OCI-LY1 (cell line): ENCODE results near the gene PRSS56.

ENCODE experiments used
- CTCF ChIP-seq: fragments of 200-600 bp; sonication (generic), shearing (Covaris generic); IDR thresholded peaks from 2 replicates; pipeline ENCODE4 v1.5.1; 2017; ENCODE audit warnings: mild to moderate bottlenecking, antibody characterized with exemption, low read length, moderate library complexity, mixed read lengths
- EZH2 ChIP-seq: fragments of 200-600 bp; sonication (generic), shearing (Covaris generic); IDR thresholded peaks from 2 replicates; pipeline ENCODE4 v1.8.0; 2017; ENCODE audit warnings: borderline replicate concordance, mixed run types, mild to moderate bottlenecking, antibody characterized with exemption, low read length, moderate library complexity, mixed read lengths

DNA sequence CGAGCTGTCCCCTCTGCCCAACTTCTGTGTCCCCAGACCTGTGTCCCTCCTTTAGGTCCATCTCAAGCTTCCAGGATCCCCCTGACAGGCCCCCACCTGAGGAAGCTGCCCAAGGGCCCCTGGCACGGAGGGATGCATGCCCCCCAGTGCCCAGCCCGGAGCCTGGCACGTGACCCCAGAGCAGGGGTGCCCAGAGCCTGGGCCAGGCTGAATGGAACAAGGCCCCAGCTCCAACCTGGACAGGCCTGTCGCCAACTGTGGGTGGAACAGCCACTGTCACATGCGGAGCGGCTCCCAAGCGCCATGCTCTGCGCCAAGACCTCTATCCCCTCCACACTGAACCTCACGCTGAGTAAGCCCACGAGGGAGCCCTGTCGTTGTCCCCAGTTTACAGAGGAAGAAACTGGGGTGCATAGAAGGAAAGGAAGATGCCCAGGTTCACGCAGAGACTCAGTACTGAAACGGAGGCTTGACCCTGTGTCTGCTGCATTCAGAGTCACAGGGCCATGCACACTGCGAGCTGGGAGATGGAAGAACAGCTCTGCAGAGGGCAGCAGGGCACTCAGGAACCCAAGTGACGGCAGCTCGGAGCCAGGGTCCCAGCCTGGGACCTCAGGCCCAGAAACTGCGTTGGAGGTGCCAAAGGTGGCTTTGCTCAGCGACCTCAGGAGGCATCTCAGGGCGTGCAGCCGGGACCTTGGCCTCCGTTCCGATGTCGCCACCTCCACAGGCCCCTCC is 27.1 kb upstream of the PRSS56 start:
- no peak for TF ChIP-seq CTCF
- TF ChIP-seq EZH2, result no peak
